ENCODE results near the gene HES4.

DNA sequence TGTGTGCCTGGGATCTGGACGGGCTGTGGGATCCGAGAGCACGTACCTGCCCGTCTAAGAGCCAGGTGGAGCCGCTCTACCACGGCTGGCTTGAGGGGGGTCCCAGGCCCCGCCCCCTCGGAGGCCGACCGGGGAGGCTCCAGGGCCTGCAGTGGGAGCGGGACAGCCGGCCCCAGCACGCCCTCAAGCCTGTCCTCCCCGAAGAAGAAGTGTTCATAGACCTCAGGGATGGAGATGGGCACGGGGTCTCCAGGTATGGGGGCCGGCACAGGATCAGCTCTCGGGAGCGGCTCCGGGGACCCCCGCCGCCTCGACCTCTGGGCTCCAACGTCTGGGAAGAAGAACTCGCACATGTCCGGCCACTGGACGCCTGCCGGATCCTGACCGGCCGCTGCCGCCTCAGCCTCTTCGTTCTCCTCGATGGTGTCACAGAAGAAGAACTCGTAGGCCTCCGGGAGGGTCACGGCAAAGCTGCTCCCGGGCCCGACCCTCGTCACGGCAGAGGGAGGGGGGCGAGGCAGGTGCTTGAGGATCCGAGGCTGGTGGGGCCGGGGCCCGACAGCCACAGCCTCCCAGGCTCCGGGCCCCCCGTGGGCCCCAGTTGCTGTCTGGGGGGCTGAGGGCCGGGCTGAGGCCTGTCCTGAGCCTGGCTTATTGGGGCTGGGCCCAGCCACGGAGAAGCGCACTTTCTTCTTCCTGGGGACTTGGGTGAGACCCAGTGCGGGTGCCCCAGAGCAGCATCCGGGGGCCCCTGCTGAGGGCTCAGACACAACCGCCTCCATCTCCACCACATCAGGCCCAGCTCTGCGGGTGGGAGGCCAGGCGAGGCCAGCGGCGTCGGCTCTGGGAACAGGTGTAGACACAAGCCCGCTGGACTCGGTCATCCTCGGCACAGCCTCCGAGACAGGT, 20.8 kb downstream of the HES4 start:
- TF ChIP-seq, protein P1, sequence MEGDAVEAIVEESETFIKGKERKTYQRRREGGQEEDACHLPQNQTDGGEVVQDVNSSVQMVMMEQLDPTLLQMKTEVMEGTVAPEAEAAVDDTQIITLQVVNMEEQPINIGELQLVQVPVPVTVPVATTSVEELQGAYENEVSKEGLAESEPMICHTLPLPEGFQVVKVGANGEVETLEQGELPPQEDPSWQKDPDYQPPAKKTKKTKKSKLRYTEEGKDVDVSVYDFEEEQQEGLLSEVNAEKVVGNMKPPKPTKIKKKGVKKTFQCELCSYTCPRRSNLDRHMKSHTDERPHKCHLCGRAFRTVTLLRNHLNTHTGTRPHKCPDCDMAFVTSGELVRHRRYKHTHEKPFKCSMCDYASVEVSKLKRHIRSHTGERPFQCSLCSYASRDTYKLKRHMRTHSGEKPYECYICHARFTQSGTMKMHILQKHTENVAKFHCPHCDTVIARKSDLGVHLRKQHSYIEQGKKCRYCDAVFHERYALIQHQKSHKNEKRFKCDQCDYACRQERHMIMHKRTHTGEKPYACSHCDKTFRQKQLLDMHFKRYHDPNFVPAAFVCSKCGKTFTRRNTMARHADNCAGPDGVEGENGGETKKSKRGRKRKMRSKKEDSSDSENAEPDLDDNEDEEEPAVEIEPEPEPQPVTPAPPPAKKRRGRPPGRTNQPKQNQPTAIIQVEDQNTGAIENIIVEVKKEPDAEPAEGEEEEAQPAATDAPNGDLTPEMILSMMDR (conservative IDR thresholded peaks at IDR 0.05; ENCODE audit: low read length) = no peak
- TF ChIP-seq EZH2phosphoT487 (IDR thresholded peaks at IDR 0.05; ENCODE audit: borderline replicate concordance) = no peak
